Panc1 (cell line): Measurements from ENCODE around the gene SELENOI. TPM values are rescaled to one million over a fixed set of nuclear protein-coding genes. Genes with fewer than 3 reads are reported as not detected.

Experiments used
- ATAC-seq: fragments of 200-7000 bp; cut with Tn5 transposase; 2 replicates; pipeline ENCODE4 v1.9.1; 2020; ENCODE audit warnings: mild to moderate bottlenecking, moderate library complexity
- BruUV-seq: library from RNA; stranded (reverse); fragments of 400-500 nt; replicated peaks from 2 replicates; lab custom pipeline; 2021; lab: Mats Ljungman, UMichigan
- CTCF ChIA-PET: fragments of 300-600 bp; sonication (Branson Sonifier 250); formaldehyde crosslinking; loops from one replicate; lab custom pipeline; 2022; ENCODE audit warnings: antibody characterized with exemption; lab: Charles Lee
- POLR2A ChIA-PET: fragments of 300-600 bp; sonication (Branson Sonifier 250); formaldehyde crosslinking; loops from one replicate; lab custom pipeline; 2022; ENCODE audit warnings: antibody characterized with exemption; lab: Charles Lee
- DNase-seq: peaks from one replicate; pipeline ENCODE4 v3.0.0-alpha.2; 2010; ENCODE audit warnings: low read depth, low spot score
- H3K27ac ChIP-seq: 2 replicates; pipeline ENCODE4 v1.5.1; 2011; ENCODE audit warnings: mild to moderate bottlenecking, low read length, inconsistent platforms
- H3K27me3 ChIP-seq: fragments of 200-500 bp; sonication (Bioruptor generic); 2 replicates; pipeline ENCODE4 v1.6.0; 2014; ENCODE audit warnings: low read length, inconsistent platforms; ENCODE audit not compliant: control insufficient read depth, insufficient read depth
- H3K36me3 ChIP-seq: fragments of 200-500 bp; sonication (Bioruptor generic); 2 replicates; pipeline ENCODE4 v1.5.1; 2014; ENCODE audit warnings: inconsistent platforms, mild to moderate bottlenecking, low read length, moderate library complexity; ENCODE audit not compliant: control insufficient read depth, insufficient read depth
- H3K4me1 ChIP-seq: 2 replicates; pipeline ENCODE4 v1.5.1; 2011; ENCODE audit warnings: inconsistent platforms, mild to moderate bottlenecking, low read length, moderate library complexity; ENCODE audit not compliant: control insufficient read depth, insufficient read depth
- H3K4me3 ChIP-seq, 2 experiments: 2 replicates each; pipeline ENCODE4 v1.5.1; 2011 to 2012; ENCODE audit warnings: low read depth in 2 of 2, low read length in 2 of 2, mild to moderate bottlenecking in 2 of 2, inconsistent platforms in 1 of 2, moderate library complexity in 1 of 2
- H3K9me3 ChIP-seq: fragments of 200-500 bp; sonication (Bioruptor generic); 2 replicates; pipeline ENCODE4 v1.5.1; 2014; ENCODE audit warnings: low read depth, mild to moderate bottlenecking, inconsistent platforms, low read length, moderate library complexity; ENCODE audit not compliant: control insufficient read depth, insufficient read depth
- POLR2AphosphoS5 ChIP-seq: IDR thresholded peaks from 2 replicates; pipeline ENCODE4 v1.6.1; 2012; ENCODE audit warnings: mild to moderate bottlenecking, low read depth, low read length, moderate library complexity
- SIN3A ChIP-seq: IDR thresholded peaks from 2 replicates; pipeline ENCODE4 v1.6.1; 2012; ENCODE audit warnings: low read depth, mild to moderate bottlenecking, low read length, moderate library complexity, borderline replicate concordance; ENCODE audit not compliant: insufficient read depth
- TCF7L2 ChIP-seq: IDR thresholded peaks from 2 replicates; pipeline ENCODE4 v1.6.1; 2011; ENCODE audit warnings: mild to moderate bottlenecking, low read depth, low read length, inconsistent platforms
- in situ Hi-C: cut with HindIII; loops from 2 replicates; pipeline ENCODE4 v1.10.0; 2016; ENCODE audit warnings: low sequenced_read_pairs, low pct_unique_long_range_greater_than_20kb
- intact Hi-C: fragments of 100-400 bp; cut with micrococcal nuclease; formaldehyde crosslinking; loops from one replicate; pipeline ENCODE4 v1.10.0; 2022; ENCODE audit not compliant: unreplicated experiment
- total RNA-seq: library from RNA; stranded (reverse); gene quantifications from one replicate; pipeline ENCODE4 v1.2.1, GENCODE V29; 2021; ENCODE audit not compliant: unreplicated experiment
- TF ChIP-seq, protein P1 (sequence below), 2 experiments: IDR thresholded peaks; 2 replicates each; pipeline ENCODE4 v1.6.1; 2011 to 2012; ENCODE audit warnings: low read depth in 2 of 2, control low read depth in 1 of 2, low read length in 1 of 2, mild to moderate bottlenecking in 1 of 2, moderate library complexity in 1 of 2; ENCODE audit not compliant: insufficient read depth in 1 of 2
- TF ChIP-seq, protein P2 (sequence below): fragments of 450-650 bp; IDR thresholded peaks from 2 replicates; pipeline ENCODE4 v1.5.1; 2017; ENCODE audit warnings: mild to moderate bottlenecking

Gene SELENOI
- total RNA-seq, 1 experiment from 2014 or later, result 28.5 TPM

DNA sequence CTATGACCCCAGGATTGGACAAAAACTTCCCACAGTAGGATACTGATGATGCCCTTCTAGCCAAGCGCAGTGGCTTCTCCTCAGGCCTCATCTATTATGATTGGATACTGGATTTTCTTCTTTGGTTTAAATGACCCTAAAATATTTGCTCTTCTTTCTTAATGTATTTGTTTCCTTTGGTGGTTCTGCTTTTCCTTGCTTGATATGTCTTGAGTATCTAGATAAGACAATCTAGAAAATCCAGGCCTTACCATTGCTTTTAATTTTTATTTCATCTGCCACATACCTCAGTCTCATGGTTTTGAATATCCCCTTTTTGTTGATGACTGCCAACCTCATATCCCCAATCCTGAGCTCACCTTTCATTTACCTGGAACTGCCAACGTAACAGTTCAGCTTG is 96.4 kb downstream of the SELENOI start:
- no peak for DNase-seq
- Histone ChIP-seq H3K4me3 (no peak overlapping the region), H3K27ac (no peak overlapping the region), H3K4me1 (no peaks in the 10 kb centered on the region), H3K36me3 (no peaks in the 10 kb centered on the region), H3K27me3 (no peaks in the 10 kb centered on the region), H3K9me3 (no peaks in the 10 kb centered on the region)
- POLR2A ChIA-PET, result no interaction called here
- BruUV-seq, result no TSS peak
- no peak for TF ChIP-seq SIN3A
- no peak for TF ChIP-seq POLR2AphosphoS5
- no peak for TF ChIP-seq TCF7L2
- TF ChIP-seq, protein P1, sequence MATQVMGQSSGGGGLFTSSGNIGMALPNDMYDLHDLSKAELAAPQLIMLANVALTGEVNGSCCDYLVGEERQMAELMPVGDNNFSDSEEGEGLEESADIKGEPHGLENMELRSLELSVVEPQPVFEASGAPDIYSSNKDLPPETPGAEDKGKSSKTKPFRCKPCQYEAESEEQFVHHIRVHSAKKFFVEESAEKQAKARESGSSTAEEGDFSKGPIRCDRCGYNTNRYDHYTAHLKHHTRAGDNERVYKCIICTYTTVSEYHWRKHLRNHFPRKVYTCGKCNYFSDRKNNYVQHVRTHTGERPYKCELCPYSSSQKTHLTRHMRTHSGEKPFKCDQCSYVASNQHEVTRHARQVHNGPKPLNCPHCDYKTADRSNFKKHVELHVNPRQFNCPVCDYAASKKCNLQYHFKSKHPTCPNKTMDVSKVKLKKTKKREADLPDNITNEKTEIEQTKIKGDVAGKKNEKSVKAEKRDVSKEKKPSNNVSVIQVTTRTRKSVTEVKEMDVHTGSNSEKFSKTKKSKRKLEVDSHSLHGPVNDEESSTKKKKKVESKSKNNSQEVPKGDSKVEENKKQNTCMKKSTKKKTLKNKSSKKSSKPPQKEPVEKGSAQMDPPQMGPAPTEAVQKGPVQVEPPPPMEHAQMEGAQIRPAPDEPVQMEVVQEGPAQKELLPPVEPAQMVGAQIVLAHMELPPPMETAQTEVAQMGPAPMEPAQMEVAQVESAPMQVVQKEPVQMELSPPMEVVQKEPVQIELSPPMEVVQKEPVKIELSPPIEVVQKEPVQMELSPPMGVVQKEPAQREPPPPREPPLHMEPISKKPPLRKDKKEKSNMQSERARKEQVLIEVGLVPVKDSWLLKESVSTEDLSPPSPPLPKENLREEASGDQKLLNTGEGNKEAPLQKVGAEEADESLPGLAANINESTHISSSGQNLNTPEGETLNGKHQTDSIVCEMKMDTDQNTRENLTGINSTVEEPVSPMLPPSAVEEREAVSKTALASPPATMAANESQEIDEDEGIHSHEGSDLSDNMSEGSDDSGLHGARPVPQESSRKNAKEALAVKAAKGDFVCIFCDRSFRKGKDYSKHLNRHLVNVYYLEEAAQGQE (IDR thresholded peaks at IDR 0.05; ENCODE audit: insufficient read depth in 1 of 2, low read depth in 2 of 2, low read length in 1 of 2), result no peak
- TF ChIP-seq, protein P2, sequence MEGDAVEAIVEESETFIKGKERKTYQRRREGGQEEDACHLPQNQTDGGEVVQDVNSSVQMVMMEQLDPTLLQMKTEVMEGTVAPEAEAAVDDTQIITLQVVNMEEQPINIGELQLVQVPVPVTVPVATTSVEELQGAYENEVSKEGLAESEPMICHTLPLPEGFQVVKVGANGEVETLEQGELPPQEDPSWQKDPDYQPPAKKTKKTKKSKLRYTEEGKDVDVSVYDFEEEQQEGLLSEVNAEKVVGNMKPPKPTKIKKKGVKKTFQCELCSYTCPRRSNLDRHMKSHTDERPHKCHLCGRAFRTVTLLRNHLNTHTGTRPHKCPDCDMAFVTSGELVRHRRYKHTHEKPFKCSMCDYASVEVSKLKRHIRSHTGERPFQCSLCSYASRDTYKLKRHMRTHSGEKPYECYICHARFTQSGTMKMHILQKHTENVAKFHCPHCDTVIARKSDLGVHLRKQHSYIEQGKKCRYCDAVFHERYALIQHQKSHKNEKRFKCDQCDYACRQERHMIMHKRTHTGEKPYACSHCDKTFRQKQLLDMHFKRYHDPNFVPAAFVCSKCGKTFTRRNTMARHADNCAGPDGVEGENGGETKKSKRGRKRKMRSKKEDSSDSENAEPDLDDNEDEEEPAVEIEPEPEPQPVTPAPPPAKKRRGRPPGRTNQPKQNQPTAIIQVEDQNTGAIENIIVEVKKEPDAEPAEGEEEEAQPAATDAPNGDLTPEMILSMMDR, result no peak
- ATAC-seq, result no peak
- in situ Hi-C loops, result no loop called here
- intact Hi-C loops, result no loop called here
- CTCF ChIA-PET, result no interaction called here

DNA sequence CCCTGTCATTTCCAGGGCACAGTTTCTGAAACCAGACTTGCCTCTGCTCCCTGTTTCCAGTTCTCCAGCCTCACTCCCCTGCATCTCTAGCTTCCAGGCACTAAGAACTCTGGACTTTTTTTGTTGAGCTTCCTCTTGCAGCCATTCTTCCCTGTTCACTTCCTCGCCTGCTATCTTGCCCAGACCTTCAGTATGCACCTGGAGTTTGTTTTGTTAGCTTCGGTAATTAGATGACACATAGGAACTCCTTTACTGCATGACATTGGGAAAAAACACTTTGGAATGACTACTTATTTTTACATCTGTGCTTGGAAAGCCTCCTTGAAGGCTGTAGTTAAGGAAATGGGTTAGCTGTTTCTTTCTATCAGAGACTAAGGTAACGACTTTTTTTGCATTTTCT is 96.8 kb downstream of the SELENOI start:
- Histone ChIP-seq H3K27ac (no peak overlapping the region), H3K4me1 (no peaks in the 10 kb centered on the region), H3K4me3 (no peak overlapping the region), H3K9me3 (no peaks in the 10 kb centered on the region), H3K36me3 (no peaks in the 10 kb centered on the region), H3K27me3 (no peaks in the 10 kb centered on the region)
- ATAC-seq (no peak), DNase-seq (no peak)
- no TSS peak for BruUV-seq
- in situ Hi-C loops, result no loop called here
- intact Hi-C loops, result no loop called here
- TF ChIP-seq, protein P1 (IDR thresholded peaks at IDR 0.05; ENCODE audit: insufficient read depth in 1 of 2, low read depth in 2 of 2, low read length in 1 of 2), result no peak
- TF ChIP-seq SIN3A (no peak), POLR2AphosphoS5 (no peak), TCF7L2 (no peak)
- TF ChIP-seq, protein P2, result no peak
- ChIA-PET CTCF (no interaction called here), POLR2A (no interaction called here)
